Breast epithelium (tissue), 3 donors: ENCODE data around the gene BRAT1.

Source experiments
- POLR2A ChIP-seq: fragments of 450-650 bp; IDR thresholded peaks from one replicate; pipeline ENCODE4 v1.6.1; 2016; ENCODE audit warnings: antibody characterized with exemption, mild to moderate bottlenecking, moderate library complexity
- POLR2AphosphoS5 ChIP-seq, 3 donors: sonication (generic); formaldehyde crosslinking; IDR thresholded peaks; one replicate each; pipeline ENCODE4 v1.6.1; 2017; ENCODE audit warnings: antibody characterized with exemption in 3 of 3
- TF ChIP-seq, protein P1 (sequence below), 3 donors: fragments of 450-650 bp; IDR thresholded peaks; one replicate each; pipeline ENCODE4 v1.5.1; 2016 to 2017; ENCODE audit warnings: antibody characterized with exemption in 3 of 3, mild to moderate bottlenecking in 3 of 3, moderate library complexity in 3 of 3

DNA sequence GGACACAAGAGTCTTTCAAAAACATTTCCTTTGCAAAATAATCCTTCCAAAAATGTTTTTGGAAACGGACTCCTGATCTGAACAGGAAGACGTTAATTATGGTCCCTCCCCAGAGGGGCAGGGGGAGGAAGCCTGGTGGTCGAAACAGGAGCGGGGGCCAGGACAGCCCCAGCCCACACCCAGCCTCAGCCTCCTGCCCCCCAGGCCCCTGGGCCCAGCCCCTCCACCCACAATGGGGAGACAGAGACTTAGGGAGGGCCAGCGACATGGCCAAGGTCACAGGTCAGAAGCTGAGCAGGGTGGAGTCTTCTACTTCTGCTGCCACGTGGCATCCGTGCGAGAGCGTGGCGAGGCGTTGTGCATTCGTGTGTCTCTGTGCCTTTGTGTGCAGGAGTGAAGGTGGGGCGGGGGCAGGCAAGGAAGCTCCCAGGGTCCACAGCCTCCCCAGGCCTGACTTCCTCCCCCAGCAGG, 65.1 kb downstream of the BRAT1 start:
- TF ChIP-seq, protein P1, sequence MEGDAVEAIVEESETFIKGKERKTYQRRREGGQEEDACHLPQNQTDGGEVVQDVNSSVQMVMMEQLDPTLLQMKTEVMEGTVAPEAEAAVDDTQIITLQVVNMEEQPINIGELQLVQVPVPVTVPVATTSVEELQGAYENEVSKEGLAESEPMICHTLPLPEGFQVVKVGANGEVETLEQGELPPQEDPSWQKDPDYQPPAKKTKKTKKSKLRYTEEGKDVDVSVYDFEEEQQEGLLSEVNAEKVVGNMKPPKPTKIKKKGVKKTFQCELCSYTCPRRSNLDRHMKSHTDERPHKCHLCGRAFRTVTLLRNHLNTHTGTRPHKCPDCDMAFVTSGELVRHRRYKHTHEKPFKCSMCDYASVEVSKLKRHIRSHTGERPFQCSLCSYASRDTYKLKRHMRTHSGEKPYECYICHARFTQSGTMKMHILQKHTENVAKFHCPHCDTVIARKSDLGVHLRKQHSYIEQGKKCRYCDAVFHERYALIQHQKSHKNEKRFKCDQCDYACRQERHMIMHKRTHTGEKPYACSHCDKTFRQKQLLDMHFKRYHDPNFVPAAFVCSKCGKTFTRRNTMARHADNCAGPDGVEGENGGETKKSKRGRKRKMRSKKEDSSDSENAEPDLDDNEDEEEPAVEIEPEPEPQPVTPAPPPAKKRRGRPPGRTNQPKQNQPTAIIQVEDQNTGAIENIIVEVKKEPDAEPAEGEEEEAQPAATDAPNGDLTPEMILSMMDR (IDR thresholded peaks at IDR 0.05), result no peak
- TF ChIP-seq POLR2A (no peak), POLR2AphosphoS5 (IDR thresholded peaks at IDR 0.05) (no peak)
